GM12891 (cell line): ENCODE results near the gene FOXP4.

Source experiments
- POLR2A ChIP-seq: IDR thresholded peaks from 2 replicates; pipeline ENCODE4 v1.6.1; 2011; ENCODE audit warnings: low read depth, low read length, control low read depth
- POLR2AphosphoS5 ChIP-seq: IDR thresholded peaks from 2 replicates; pipeline ENCODE4 v1.6.1; 2011; ENCODE audit warnings: low read depth, low read length, control low read depth

- TF ChIP-seq POLR2AphosphoS5 (no peak), POLR2A (no peak)
These were observed 79.3 kb downstream of the FOXP4 start for GRCh38 chr6:41625442-41625841.
